ENCODE measurements around the gene TSNAXIP1.
"Not testable (repeated sequence)": the region's sequence is repeated elsewhere in the genome, so short reads cannot be mapped to it uniquely, and the experiment has no call there.

Gene TSNAXIP1

GRCh38 chr16:67834242-67834614 is 27.5 kb downstream of the TSNAXIP1 start:
- no peak for DNase-seq

- DNase-seq: not testable (repeated sequence)
These were observed 30.5 kb downstream of the TSNAXIP1 start for GRCh38 chr16:67837190-67837589.

GRCh38 chr16:67837811-67838210 is 31.1 kb downstream of the TSNAXIP1 start:
- DNase-seq: no peak

- no peak for DNase-seq
These were observed 34.6 kb downstream of the TSNAXIP1 start for GRCh38 chr16:67841198-67841815.

- DNase-seq: peak; percentile 92
These were observed 35.3 kb downstream of the TSNAXIP1 start, which contains the start of gene THAP11 for GRCh38 chr16:67841816-67842508. THAP11 (plus strand) TSS chr16:67842320; CDS start chr16:67842555, 235 bp downstream.

- DNase-seq: peak; percentile 58
These were observed 36.0 kb downstream of the TSNAXIP1 start for GRCh38 chr16:67842509-67843342.

GRCh38 chr16:67843343-67843765 is 36.7 kb downstream of the TSNAXIP1 start:
- DNase-seq: no peak

- DNase-seq: no peak
These were observed 37.8 kb downstream of the TSNAXIP1 start for GRCh38 chr16:67844497-67844896.

GRCh38 chr16:67845291-67846062 is 38.8 kb downstream of the TSNAXIP1 start:
- DNase-seq: no peak

GRCh38 chr16:67846063-67846319 is 39.3 kb downstream of the TSNAXIP1 start:
- DNase-seq: no peak

- DNase-seq: peak; percentile 94
These were observed 39.8 kb downstream of the TSNAXIP1 start, which contains the start of gene NUTF2 for GRCh38 chr16:67846320-67847063. NUTF2 (plus strand) TSS chr16:67846933; CDS start chr16:67865131, 18,198 bp downstream.

GRCh38 chr16:67847064-67847861 is 40.6 kb downstream of the TSNAXIP1 start, which contains the start of gene CENPT:
CENPT (minus strand) TSS chr16:67847693; CDS start chr16:67833859, 13,834 bp downstream.
- no peak for DNase-seq

GRCh38 chr16:67848118-67848517 is 41.4 kb downstream of the TSNAXIP1 start:
- DNase-seq: no peak

GRCh38 chr16:67853670-67854069 is 47.0 kb downstream of the TSNAXIP1 start:
- no peak for DNase-seq

GRCh38 chr16:67855789-67856188 is 49.1 kb downstream of the TSNAXIP1 start:
- DNase-seq: no peak

GRCh38 chr16:67856927-67857546 is 50.3 kb downstream of the TSNAXIP1 start:
- DNase-seq: no peak

GRCh38 chr16:67857547-67858233 is 51.0 kb downstream of the TSNAXIP1 start:
- DNase-seq: peak; percentile 37

- no peak for DNase-seq
These were observed 51.8 kb downstream of the TSNAXIP1 start for GRCh38 chr16:67858500-67858899.

GRCh38 chr16:67860589-67861398 is 54.1 kb downstream of the TSNAXIP1 start:
- no peak for DNase-seq
